GM19193 (cell line): ENCODE results near the gene OR10G8.

Experiments used
- POLR2A ChIP-seq: IDR thresholded peaks from 4 replicates; pipeline ENCODE4 v1.6.1; 2011; ENCODE audit not compliant: insufficient read depth, insufficient read length; ENCODE audit errors: extremely low read depth

The OR10G8 gene

GRCh38 chr11:124026498-124026897 is at the start of gene OR10G8:
Gene OR10G8, plus strand, starts transcription at chr11:124026798. Its CDS starts 2,825 bp downstream, at chr11:124029623.
- no peak for TF ChIP-seq POLR2A

- no peak for TF ChIP-seq POLR2A
Measured at GRCh38 chr11:123977731-123978347, 48.8 kb upstream of the OR10G8 start, which contains the start of gene OR10S1. Gene OR10S1, minus strand, starts transcription at chr11:123977781. Its CDS starts 117 bp downstream, at chr11:123977664.

GRCh38 chr11:123979311-123979710 is 47.3 kb upstream of the OR10G8 start:
- TF ChIP-seq POLR2A, result no peak

GRCh38 chr11:123995119-123995518 is 31.5 kb upstream of the OR10G8 start, which contains the start of gene OR10G6:
Gene OR10G6, minus strand, starts transcription at chr11:123995161. Its CDS starts 0 bp downstream, at chr11:123995161.
- TF ChIP-seq POLR2A, result no peak

GRCh38 chr11:124012697-124013096 is 13.9 kb upstream of the OR10G8 start, which contains the start of gene OR10G4:
Gene OR10G4, plus strand, starts transcription at chr11:124012997. Its CDS starts 2,578 bp downstream, at chr11:124015575.
- TF ChIP-seq POLR2A, result no peak

- TF ChIP-seq POLR2A, result no peak
Measured at GRCh38 chr11:124036666-124037065, 10.1 kb downstream of the OR10G8 start.

- TF ChIP-seq POLR2A, result no peak
Measured at GRCh38 chr11:124039557-124039956, 13.0 kb downstream of the OR10G8 start.

- no peak for TF ChIP-seq POLR2A
Measured at GRCh38 chr11:124041254-124041653, 14.7 kb downstream of the OR10G8 start, which contains the start of gene OR10G7. Gene OR10G7, minus strand, starts transcription at chr11:124041325. Its CDS starts 2,324 bp downstream, at chr11:124039001.

GRCh38 chr11:124043420-124043819 is 16.8 kb downstream of the OR10G8 start:
- TF ChIP-seq POLR2A, result no peak

GRCh38 chr11:124050748-124051147 is 24.1 kb downstream of the OR10G8 start:
- TF ChIP-seq POLR2A, result no peak

GRCh38 chr11:124052966-124053365 is 26.4 kb downstream of the OR10G8 start:
- TF ChIP-seq POLR2A, result no peak

GRCh38 chr11:124068601-124069110 is 42.1 kb downstream of the OR10G8 start:
- no peak for TF ChIP-seq POLR2A

- TF ChIP-seq POLR2A, result no peak
Measured at GRCh38 chr11:124069429-124070401, 43.1 kb downstream of the OR10G8 start.

GRCh38 chr11:124070915-124071622 is 44.5 kb downstream of the OR10G8 start:
- no peak for TF ChIP-seq POLR2A

- TF ChIP-seq POLR2A, result no peak
Measured at GRCh38 chr11:124071623-124071948, 45.0 kb downstream of the OR10G8 start.
